K562 (cell line): ENCODE data around the gene RESP18. TPM values are rescaled to one million over a fixed set of nuclear protein-coding genes. Genes with fewer than 3 reads are reported as not detected.

ENCODE experiments used
- CSDE1 ChIP-seq, 2 experiments: fragments of 450-650 bp; IDR thresholded peaks; 2 replicates each; pipeline ENCODE4 v1.6.1; 2016; ENCODE audit warnings: mild to moderate bottlenecking in 1 of 2
- GMEB1 ChIP-seq: fragments of 250-450 bp; sonication (Bioruptor Pico); IDR thresholded peaks from 2 replicates; pipeline ENCODE4 v1.4.0; 2020; ENCODE audit warnings: mild to moderate bottlenecking
- MED1 ChIP-seq: sonication (generic); formaldehyde crosslinking; IDR thresholded peaks from 2 replicates; pipeline ENCODE4 v1.8.1; 2023; ENCODE audit warnings: missing genetic modification reagents, borderline replicate concordance
- NFATC3 ChIP-seq: fragments of 450-650 bp; IDR thresholded peaks from 2 replicates; pipeline ENCODE4 v1.6.1; 2017; ENCODE audit warnings: mild to moderate bottlenecking
- NR2C1 ChIP-seq, 2 experiments: fragments of 450-650 bp; IDR thresholded peaks; 2 replicates each; pipeline ENCODE4 v1.6.1; 2017; ENCODE audit warnings: mild to moderate bottlenecking in 2 of 2, antibody characterized with exemption in 1 of 2, inconsistent platforms in 1 of 2, missing compliant biosample characterization in 1 of 2, missing genetic modification characterization in 1 of 2
- PTRF ChIP-seq: fragments of 450-650 bp; IDR thresholded peaks from 2 replicates; pipeline ENCODE4 v1.6.1; 2016; ENCODE audit warnings: mild to moderate bottlenecking, missing genetic modification characterization, missing compliant biosample characterization
- ZC3H4 ChIP-seq: sonication (generic); formaldehyde crosslinking; IDR thresholded peaks from 2 replicates; pipeline ENCODE4 v1.9.0; 2021; ENCODE audit warnings: missing genetic modification reagents, borderline replicate concordance
- ZNF212 ChIP-seq: fragments of 450-650 bp; formaldehyde crosslinking; IDR thresholded peaks from 2 replicates; pipeline ENCODE4 v1.4.0; 2020; ENCODE audit warnings: mild to moderate bottlenecking
- polyA plus RNA-seq, 8 experiments: library from polyadenylated mRNA; depleted of rRNA in 4 of 8; stranded (reverse) in 5 of 8; unstranded in 3 of 8; fragments of >200 nt; fragmentation: Nextera tagmentation in 2 of 8; fragmentation: Illumina TruSeq in 1 of 8; extraction: Ambion mirVana in 2 of 8; extraction: Trizol in 1 of 8; gene quantifications; 2 replicates each; pipeline versions ENCODE4 v1.2.1 to v1.2.3, GENCODE V29; 2011 to 2014; ENCODE audit warnings: inconsistent platforms in 1 of 8, missing spikeins in 1 of 8
- total RNA-seq, 7 experiments: library from RNA; depleted of rRNA in 6 of 7; stranded (reverse); fragments of >200 nt in 6 of 7; fragmentation: Illumina TruSeq in 2 of 7; extraction: Trizol in 2 of 7; gene quantifications; 2 replicates each; pipeline versions ENCODE4 v1.2.1 to v1.2.3, GENCODE V29; 2011 to 2021; ENCODE audit warnings: low replicate concordance in 1 of 7
- TF ChIP-seq, protein P1 (sequence below): sonication (generic); formaldehyde crosslinking; IDR thresholded peaks from 2 replicates; pipeline ENCODE4 v1.8.1; 2023; ENCODE audit warnings: missing genetic modification reagents, mild to moderate bottlenecking, borderline replicate concordance
- TF ChIP-seq, protein P2 (sequence below): fragments of 200-600 bp; sonication (generic); IDR thresholded peaks from one replicate; pipeline ENCODE4 v1.6.1; 2012; ENCODE audit warnings: mild to moderate bottlenecking, low read depth, low read length, inconsistent platforms

RESP18 gene
- total and polyA plus RNA-seq, 9 of the 15 experiments (the other 6 are each of a cell fraction or from before 2014, with no cell fraction given): not detected

- TF ChIP-seq, protein P1, sequence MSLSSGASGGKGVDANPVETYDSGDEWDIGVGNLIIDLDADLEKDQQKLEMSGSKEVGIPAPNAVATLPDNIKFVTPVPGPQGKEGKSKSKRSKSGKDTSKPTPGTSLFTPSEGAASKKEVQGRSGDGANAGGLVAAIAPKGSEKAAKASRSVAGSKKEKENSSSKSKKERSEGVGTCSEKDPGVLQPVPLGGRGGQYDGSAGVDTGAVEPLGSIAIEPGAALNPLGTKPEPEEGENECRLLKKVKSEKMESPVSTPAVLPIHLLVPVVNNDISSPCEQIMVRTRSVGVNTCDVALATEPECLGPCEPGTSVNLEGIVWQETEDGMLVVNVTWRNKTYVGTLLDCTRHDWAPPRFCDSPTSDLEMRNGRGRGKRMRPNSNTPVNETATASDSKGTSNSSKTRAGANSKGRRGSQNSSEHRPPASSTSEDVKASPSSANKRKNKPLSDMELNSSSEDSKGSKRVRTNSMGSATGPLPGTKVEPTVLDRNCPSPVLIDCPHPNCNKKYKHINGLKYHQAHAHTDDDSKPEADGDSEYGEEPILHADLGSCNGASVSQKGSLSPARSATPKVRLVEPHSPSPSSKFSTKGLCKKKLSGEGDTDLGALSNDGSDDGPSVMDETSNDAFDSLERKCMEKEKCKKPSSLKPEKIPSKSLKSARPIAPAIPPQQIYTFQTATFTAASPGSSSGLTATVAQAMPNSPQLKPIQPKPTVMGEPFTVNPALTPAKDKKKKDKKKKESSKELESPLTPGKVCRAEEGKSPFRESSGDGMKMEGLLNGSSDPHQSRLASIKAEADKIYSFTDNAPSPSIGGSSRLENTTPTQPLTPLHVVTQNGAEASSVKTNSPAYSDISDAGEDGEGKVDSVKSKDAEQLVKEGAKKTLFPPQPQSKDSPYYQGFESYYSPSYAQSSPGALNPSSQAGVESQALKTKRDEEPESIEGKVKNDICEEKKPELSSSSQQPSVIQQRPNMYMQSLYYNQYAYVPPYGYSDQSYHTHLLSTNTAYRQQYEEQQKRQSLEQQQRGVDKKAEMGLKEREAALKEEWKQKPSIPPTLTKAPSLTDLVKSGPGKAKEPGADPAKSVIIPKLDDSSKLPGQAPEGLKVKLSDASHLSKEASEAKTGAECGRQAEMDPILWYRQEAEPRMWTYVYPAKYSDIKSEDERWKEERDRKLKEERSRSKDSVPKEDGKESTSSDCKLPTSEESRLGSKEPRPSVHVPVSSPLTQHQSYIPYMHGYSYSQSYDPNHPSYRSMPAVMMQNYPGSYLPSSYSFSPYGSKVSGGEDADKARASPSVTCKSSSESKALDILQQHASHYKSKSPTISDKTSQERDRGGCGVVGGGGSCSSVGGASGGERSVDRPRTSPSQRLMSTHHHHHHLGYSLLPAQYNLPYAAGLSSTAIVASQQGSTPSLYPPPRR (CRISPR knock-in tag): no peak
- TF ChIP-seq MED1 (CRISPR knock-in tag) (no peak), CSDE1 (IDR thresholded peaks at IDR 0.05) (no peak), NR2C1 (IDR thresholded peaks at IDR 0.05) (no peak), NR2C1 (tag; IDR thresholded peaks at IDR 0.05) (no peak), ZC3H4 (CRISPR knock-in tag) (no peak), PTRF (tag) (no peak), NFATC3 (no peak), ZNF212 (CRISPR knock-in tag) (no peak), GMEB1 (CRISPR knock-in tag) (no peak)
- TF ChIP-seq, protein P2, sequence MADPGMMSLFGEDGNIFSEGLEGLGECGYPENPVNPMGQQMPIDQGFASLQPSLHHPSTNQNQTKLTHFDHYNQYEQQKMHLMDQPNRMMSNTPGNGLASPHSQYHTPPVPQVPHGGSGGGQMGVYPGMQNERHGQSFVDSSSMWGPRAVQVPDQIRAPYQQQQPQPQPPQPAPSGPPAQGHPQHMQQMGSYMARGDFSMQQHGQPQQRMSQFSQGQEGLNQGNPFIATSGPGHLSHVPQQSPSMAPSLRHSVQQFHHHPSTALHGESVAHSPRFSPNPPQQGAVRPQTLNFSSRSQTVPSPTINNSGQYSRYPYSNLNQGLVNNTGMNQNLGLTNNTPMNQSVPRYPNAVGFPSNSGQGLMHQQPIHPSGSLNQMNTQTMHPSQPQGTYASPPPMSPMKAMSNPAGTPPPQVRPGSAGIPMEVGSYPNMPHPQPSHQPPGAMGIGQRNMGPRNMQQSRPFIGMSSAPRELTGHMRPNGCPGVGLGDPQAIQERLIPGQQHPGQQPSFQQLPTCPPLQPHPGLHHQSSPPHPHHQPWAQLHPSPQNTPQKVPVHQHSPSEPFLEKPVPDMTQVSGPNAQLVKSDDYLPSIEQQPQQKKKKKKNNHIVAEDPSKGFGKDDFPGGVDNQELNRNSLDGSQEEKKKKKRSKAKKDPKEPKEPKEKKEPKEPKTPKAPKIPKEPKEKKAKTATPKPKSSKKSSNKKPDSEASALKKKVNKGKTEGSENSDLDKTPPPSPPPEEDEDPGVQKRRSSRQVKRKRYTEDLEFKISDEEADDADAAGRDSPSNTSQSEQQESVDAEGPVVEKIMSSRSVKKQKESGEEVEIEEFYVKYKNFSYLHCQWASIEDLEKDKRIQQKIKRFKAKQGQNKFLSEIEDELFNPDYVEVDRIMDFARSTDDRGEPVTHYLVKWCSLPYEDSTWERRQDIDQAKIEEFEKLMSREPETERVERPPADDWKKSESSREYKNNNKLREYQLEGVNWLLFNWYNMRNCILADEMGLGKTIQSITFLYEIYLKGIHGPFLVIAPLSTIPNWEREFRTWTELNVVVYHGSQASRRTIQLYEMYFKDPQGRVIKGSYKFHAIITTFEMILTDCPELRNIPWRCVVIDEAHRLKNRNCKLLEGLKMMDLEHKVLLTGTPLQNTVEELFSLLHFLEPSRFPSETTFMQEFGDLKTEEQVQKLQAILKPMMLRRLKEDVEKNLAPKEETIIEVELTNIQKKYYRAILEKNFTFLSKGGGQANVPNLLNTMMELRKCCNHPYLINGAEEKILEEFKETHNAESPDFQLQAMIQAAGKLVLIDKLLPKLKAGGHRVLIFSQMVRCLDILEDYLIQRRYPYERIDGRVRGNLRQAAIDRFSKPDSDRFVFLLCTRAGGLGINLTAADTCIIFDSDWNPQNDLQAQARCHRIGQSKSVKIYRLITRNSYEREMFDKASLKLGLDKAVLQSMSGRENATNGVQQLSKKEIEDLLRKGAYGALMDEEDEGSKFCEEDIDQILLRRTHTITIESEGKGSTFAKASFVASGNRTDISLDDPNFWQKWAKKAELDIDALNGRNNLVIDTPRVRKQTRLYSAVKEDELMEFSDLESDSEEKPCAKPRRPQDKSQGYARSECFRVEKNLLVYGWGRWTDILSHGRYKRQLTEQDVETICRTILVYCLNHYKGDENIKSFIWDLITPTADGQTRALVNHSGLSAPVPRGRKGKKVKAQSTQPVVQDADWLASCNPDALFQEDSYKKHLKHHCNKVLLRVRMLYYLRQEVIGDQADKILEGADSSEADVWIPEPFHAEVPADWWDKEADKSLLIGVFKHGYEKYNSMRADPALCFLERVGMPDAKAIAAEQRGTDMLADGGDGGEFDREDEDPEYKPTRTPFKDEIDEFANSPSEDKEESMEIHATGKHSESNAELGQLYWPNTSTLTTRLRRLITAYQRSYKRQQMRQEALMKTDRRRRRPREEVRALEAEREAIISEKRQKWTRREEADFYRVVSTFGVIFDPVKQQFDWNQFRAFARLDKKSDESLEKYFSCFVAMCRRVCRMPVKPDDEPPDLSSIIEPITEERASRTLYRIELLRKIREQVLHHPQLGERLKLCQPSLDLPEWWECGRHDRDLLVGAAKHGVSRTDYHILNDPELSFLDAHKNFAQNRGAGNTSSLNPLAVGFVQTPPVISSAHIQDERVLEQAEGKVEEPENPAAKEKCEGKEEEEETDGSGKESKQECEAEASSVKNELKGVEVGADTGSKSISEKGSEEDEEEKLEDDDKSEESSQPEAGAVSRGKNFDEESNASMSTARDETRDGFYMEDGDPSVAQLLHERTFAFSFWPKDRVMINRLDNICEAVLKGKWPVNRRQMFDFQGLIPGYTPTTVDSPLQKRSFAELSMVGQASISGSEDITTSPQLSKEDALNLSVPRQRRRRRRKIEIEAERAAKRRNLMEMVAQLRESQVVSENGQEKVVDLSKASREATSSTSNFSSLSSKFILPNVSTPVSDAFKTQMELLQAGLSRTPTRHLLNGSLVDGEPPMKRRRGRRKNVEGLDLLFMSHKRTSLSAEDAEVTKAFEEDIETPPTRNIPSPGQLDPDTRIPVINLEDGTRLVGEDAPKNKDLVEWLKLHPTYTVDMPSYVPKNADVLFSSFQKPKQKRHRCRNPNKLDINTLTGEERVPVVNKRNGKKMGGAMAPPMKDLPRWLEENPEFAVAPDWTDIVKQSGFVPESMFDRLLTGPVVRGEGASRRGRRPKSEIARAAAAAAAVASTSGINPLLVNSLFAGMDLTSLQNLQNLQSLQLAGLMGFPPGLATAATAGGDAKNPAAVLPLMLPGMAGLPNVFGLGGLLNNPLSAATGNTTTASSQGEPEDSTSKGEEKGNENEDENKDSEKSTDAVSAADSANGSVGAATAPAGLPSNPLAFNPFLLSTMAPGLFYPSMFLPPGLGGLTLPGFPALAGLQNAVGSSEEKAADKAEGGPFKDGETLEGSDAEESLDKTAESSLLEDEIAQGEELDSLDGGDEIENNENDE: no peak
Observed at GRCh38 chr2:219298759-219299371, 33.7 kb downstream of the RESP18 start (continued).
